GM19193 (cell line): ENCODE measurements around the gene CALR3.

Experiments used
- POLR2A ChIP-seq: IDR thresholded peaks from 4 replicates; pipeline ENCODE4 v1.6.1; 2011; ENCODE audit not compliant: insufficient read depth, insufficient read length; ENCODE audit errors: extremely low read depth

CALR3 gene

GRCh38 chr19:16527334-16527935 is 31.5 kb upstream of the CALR3 start:
- no peak for TF ChIP-seq POLR2A

GRCh38 chr19:16525751-16526481 is 29.9 kb upstream of the CALR3 start:
- no peak for TF ChIP-seq POLR2A

- TF ChIP-seq POLR2A, result no peak
Observed at GRCh38 chr19:16524991-16525734, 29.2 kb upstream of the CALR3 start.

- TF ChIP-seq POLR2A, result no peak
Observed at GRCh38 chr19:16522559-16523377, 26.8 kb upstream of the CALR3 start.

DNA sequence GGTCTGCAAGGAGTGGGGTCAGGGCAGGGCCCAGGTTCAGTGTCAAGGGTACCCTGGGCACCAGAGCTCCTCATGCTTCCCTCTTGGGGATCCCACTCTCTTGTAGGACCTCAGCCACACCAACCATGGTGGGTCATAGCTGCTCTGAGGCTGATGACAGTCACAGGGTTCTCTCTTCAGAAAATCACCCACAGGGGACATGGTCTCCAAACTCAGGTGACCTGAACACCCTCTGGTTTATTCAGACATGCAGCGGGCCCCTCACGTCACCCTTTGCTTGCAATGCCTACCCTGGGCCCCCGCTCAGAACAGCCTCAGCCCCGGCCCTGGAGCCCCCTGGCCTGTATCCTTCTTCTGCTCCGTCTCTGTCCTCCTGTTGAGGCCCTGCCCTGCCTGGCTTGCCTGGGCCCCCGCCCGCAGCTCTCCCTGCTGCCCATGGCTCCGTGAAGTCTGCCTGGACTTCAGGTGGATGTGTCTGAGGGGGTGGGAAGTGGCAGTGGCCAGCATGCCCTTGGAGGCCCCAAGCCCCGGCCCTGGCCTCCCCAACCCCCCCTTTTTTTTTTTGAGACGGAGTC is 25.8 kb upstream of the CALR3 start:
- no peak for TF ChIP-seq POLR2A

DNA sequence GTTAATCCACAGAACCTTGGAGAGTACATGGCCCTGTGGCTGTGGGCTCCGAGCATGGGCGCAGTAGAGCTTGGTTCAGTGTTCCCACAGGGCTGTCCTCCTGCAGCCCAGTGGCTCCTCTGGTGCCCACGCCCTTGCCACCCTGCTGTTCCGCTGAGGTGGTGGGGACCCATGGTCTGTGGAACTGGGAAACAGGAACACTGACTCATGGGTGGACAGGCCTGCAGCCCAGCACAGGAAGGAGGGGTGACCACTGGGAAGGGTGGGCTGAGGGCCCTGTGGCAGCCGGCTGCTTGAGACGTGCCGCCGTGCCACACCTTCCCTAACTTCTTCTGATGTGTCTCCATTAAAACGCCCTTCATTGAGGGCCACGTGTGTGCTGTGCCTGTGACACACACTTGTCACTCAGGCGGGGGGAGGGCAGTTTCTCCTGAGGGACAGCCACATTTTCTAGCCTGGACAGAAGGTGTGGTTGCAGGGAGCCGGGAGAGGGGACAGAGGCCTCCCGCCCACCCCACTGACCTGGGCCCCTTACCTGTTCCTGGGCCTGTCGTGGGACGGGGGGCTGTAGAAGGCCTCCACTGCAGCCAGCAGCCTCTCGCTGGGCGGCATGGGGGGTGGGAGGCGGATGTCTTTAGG is 25.1 kb upstream of the CALR3 start:
- TF ChIP-seq POLR2A, result no peak

GRCh38 chr19:16520074-16520973 is 24.4 kb upstream of the CALR3 start:
- TF ChIP-seq POLR2A, result no peak

- no peak for TF ChIP-seq POLR2A
Observed at GRCh38 chr19:16519230-16519687, 23.3 kb upstream of the CALR3 start.

GRCh38 chr19:16518483-16519229 is 22.7 kb upstream of the CALR3 start:
- no peak for TF ChIP-seq POLR2A

DNA sequence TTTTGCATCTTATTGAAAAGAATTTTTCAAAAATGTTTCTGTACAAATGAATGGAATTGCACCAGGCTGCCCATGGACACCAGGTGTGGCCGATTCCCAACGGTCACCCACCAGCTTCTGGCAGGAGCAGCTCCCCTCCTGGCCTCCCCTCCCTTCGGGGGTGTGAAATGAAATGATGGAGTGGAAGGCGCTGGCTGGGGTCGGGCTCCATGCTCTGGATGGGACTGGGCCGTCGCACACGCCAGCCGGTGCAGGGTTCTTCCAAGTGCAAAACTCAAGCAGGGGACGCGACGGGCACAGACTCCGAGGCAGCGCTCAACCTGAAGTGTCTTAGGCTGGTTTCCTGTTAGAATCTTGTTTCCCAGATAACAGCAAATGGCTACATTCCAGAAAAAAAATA is 22.1 kb upstream of the CALR3 start:
- no peak for TF ChIP-seq POLR2A

DNA sequence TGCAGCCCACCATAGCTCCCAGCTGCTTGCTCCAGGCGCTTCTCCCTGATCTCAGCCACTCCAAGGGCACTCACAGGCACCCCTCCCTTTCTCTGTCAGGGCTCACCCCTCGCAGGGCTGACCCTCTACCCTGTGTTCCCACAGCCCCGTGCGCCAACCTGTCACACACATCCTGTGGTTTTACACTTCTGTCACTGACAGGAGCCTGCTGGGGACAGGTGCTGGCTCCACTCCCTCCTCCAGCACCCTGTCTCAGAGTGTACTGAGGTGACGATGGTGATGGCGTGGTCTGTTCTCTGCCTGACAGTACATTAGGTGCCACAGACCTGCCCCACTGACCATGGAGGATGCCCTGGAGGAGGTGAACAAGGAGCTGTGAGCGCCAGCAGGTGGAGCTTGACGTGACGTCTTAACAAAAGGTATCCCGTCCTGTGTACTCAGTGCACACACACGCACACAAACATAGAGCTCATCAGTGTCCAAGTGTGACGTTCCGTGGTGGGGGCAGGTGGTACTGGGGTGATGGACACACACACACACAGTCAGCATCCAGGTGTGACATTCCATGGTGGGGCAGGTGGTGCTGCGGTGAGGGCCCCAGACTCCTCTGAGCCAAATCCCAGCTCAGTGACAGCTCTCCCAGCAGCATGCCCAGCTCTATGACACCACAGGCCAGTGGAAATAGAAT is 21.1 kb upstream of the CALR3 start:
- TF ChIP-seq POLR2A, result no peak

GRCh38 chr19:16516381-16516780 is 20.4 kb upstream of the CALR3 start:
- TF ChIP-seq POLR2A, result peak; percentile 1

DNA sequence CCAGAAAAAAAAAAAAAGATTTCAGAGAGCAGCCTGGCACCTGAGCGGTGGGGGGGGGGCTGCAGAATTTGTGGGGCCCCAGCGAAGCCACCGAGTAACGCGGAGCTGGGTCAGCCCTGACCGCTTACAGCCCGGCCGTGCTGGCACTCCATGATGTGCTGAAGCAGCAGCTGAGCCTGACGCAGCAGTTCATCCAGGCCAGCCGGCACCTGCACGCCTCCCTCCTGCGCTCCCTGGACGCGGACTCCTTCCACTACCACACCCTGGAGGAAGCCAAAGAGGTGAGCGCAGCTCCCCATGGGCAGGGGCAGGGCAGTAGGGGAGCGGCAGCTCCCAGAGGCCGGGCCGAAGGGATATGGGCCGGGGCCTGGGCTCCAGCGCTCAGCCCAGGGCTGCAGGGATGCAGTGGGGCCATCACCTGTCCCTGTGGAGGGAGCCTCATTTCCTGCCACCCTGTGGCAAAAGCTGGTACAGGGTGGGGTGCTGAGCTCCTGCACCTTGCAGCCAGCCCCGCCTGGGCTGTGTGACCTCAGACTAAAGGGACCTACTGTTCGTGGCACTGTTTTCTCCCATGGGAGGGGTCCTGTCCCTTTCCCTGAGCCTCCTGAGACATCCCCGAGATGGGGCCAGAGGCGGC is 18.5 kb upstream of the CALR3 start:
- no peak for TF ChIP-seq POLR2A
